NCI-H226 (cell line): ENCODE measurements around the gene CLK4.

ENCODE experiments used
- DNase-seq: peaks from one replicate; pipeline ENCODE4 v3.0.0-alpha.2; 2015

CLK4 gene

GRCh38 chr5:178626484-178627258 is at the start of gene CLK4:
Gene CLK4, minus strand, starts transcription at chr5:178627050. Its CDS starts 3,634 bp downstream, at chr5:178623416.
- peak; percentile 86 for DNase-seq

GRCh38 chr5:178675922-178676321 is 49.1 kb upstream of the CLK4 start:
- no peak for DNase-seq

- DNase-seq, result no peak
These were observed 47.5 kb upstream of the CLK4 start for GRCh38 chr5:178674334-178674733.

GRCh38 chr5:178673801-178674295 is 47.0 kb upstream of the CLK4 start:
- DNase-seq, result no peak

GRCh38 chr5:178672630-178673029 is 45.8 kb upstream of the CLK4 start:
- DNase-seq, result no peak

GRCh38 chr5:178671602-178672144 is 44.8 kb upstream of the CLK4 start:
- no peak for DNase-seq

- no peak for DNase-seq
These were observed 43.6 kb upstream of the CLK4 start for GRCh38 chr5:178670351-178670885.

- no peak for DNase-seq
These were observed 41.7 kb upstream of the CLK4 start for GRCh38 chr5:178668579-178668978.

- DNase-seq, result no peak
These were observed 40.8 kb upstream of the CLK4 start for GRCh38 chr5:178667688-178668087.

- no peak for DNase-seq
These were observed 40.3 kb upstream of the CLK4 start for GRCh38 chr5:178667101-178667500.

- DNase-seq, result no peak
These were observed 37.3 kb upstream of the CLK4 start for GRCh38 chr5:178664141-178664540.

- DNase-seq, result no peak
These were observed 35.7 kb upstream of the CLK4 start for GRCh38 chr5:178662541-178662860.

- DNase-seq, result no peak
These were observed 35.1 kb upstream of the CLK4 start for GRCh38 chr5:178661836-178662540.

- peak; percentile 25 for DNase-seq
These were observed 24.4 kb upstream of the CLK4 start for GRCh38 chr5:178651046-178651810.

GRCh38 chr5:178650214-178650613 is 23.4 kb upstream of the CLK4 start:
- no peak for DNase-seq

- no peak for DNase-seq
These were observed 22.7 kb upstream of the CLK4 start for GRCh38 chr5:178649580-178649979.

- DNase-seq, result no peak
These were observed 18.1 kb upstream of the CLK4 start for GRCh38 chr5:178644826-178645545.

- DNase-seq, result peak; percentile 92
These were observed 15.6 kb upstream of the CLK4 start for GRCh38 chr5:178642351-178642909.

- DNase-seq, result no peak
These were observed 14.9 kb upstream of the CLK4 start for GRCh38 chr5:178641711-178642110.

- DNase-seq, result no peak
These were observed 13.6 kb upstream of the CLK4 start for GRCh38 chr5:178640331-178641045.

- no peak for DNase-seq
These were observed 10.7 kb upstream of the CLK4 start for GRCh38 chr5:178637356-178638074.
